ENCODE results near the gene ETS1. TPM values are rescaled to one million over a fixed set of nuclear protein-coding genes. Genes with fewer than 3 reads are reported as not detected.

Gene ETS1
- total RNA-seq, 1 experiment from 2014 or later, result 3.8 TPM

DNA sequence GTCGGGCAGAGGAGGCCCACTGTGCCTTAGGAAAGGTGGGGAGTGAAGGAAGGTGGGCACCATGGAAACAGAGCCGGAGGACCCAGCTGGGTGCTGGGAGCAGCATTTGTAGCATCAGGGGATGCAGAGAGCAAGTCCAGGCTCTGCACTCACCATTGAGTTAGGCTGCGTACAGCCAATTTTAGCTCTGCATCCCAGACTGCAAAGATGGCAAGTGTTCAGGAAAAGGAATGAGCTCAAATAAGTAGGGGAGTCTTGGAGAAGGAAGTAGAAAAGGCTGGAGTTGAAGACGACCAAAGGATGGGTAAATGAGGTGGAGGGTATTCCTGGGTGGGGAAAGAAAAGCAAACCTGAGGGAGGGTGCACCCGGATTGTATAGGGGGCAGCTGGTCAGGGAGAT is 31.6 kb upstream of the ETS1 start:
- DNase-seq (ENCODE audit: low spot score), result no peak

DNA sequence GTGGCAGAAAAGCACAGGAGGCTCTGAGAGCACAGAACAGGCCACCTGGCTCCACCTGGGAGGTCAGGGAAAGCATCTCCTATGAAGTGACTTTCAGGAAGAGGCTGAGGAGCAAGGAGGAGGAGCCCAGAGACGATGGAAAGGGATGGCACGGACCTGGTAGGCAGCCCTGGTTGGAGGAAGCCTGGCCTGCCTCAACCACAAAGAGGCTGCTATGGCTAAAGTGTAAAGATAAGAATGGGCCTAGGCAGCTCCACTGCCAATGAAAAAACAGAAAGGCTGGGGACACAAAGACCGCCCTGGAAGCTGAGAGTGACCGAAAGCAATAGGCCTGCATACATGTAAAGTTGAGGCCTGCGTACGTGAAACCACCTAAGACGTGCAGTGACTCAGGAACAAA is 31.2 kb upstream of the ETS1 start:
- no peak for DNase-seq (ENCODE audit: low spot score)

DNA sequence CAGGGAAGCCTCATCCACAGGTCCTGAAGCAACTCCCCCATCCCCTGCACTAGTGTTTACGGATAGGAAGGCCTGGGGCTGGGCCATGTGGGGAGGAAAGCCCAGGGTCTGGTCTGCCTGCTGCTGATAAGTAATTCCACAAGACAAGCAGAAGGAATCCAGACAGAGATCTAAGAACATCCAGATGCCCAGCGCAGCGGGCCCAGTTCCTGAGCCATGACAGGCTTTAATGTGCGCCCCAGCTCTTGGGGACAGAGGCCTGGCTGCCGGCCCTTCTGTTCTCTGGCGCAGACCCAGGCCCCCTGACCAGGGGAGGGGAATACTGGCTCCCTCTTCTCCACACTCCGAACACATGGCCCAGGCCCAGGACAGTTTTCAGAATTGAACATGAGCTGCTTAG is 28.8 kb upstream of the ETS1 start:
- DNase-seq (ENCODE audit: low spot score), result no peak

DNA sequence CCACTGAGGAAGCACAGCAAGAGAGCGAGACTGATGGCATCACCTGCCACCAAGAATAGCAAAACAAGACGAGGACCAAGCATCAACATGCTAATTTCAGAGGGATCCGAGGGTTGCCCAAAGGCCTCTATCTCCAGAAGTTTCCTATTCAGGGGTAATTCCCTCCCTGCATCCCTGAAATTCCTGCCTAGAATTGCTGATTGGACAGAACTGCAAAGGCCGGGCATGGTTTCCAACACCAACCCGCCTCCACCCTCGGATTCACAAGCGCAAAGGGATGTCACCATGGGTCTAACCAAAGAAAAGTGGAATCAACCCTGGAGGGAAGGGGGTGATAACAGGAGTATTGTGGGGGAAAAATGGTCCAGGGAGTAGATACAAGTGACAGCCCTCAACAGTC is 28.3 kb upstream of the ETS1 start:
- no peak for DNase-seq (ENCODE audit: low spot score)

DNA sequence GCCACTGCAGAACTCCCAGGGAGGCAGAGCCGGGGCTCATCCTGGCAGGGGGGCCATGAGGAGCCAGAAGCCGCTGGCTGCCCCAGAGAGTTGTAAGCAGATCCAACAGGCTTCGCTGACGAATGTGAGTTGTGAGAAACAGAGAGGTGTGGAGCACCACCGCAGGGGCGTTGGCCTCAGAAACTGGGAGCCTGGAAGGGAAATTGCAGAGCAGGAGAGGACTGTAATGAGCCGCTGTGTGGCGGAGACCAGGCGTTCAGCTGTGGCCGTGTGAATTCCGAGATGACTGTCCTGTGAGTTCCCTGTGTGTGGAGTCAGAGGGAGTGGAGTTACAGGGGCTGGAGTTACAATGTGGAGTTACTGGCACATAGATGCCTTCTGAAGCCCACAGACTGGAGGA is 27.7 kb upstream of the ETS1 start:
- DNase-seq (ENCODE audit: low spot score), result no peak

DNA sequence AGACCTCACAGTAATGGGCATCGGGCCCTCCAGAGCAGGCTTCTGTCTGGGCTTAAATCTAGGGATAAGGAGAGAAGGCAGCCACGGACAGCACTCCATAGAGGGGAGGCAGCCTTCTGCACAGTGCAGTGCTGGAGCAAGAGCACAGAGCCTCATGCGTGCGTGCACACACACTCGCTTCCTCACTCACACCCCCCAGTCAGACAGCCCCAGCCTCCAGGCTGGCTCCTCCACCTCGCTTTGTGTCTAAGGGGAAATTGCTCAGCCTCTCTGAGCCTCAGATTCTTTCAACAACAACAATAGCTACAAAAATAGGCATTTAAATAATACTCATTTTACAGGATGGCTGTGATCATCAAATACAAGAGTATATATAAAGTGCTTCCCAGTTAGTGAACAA is 26.7 kb upstream of the ETS1 start:
- DNase-seq (ENCODE audit: low spot score), result no peak

DNA sequence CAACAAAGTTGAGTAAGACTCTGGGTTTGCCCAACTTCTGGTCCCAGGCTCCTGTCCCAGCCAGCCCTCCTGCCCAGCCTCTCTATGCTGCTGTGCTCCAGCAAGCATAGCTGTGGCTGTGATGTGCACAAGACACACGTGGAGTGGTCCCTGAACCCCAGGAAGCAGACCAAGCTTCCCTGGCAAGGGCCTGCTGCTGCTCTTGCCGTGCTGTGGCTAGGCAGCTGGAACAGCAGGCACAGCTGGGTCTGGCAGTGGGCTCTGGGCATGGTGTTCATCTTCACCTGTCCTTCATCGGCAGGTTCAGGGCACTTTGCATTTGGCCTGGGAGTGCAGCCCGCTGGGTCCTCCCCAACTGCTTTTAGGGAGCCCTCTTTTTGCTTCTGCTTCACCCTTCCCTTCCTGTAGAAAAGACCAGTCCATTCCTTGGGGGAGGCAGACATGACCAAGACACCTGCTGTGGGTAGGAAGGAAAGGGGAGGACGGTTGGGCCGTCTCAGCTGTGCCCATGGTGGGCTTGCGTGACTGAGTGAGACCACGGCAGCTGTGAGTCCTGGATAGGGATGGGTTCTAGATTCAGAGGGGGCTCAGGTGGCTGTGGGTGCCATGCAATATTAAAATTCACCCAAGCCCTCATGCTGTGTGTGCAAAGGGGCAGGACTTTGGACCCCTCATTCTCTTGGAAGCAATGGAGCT is 26.1 kb upstream of the ETS1 start:
- DNase-seq (ENCODE audit: low spot score), result no peak

DNA sequence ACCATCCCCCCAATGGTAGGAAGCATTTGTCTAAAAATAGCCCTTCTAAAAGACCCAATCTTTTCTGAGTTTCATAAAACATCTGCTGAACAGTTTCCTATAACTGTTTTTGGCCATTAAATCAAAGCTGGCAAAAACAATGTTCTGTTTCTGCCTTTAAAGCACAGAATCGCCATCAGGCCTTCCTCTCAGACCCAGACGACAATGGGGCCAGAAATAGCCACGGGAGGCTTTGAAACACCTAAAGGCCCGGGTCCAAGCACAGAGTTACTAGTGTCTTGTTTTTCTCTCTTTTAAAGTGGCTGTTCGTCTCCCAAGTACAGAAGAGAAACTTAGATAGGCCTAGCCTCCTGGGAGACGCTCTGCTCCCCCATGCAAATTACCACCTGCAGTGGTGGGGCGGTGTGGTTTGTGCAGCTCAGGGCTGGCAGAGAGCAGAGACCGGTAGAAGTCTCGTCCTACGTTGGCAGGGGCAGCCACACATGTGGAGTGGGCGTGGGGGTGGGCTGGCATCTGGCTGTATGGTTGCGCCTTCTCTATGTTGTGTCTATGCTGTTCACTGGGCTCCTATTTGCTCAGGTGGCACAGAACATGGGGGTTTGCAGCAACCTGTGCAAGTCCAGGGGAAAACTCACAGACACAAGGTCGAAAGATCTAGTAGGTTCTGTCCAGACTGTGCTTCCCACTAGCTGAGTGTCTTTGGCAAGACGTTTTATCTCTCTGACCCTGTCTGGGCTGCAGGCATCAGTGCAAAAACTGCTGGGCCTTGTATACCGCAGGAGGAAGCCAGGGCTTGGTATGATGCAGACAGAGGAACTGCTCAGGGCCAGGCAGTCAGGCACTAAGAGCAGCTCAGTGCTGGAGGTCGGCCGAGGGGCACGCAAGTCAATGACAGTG is 23.6 kb upstream of the ETS1 start:
- DNase-seq (ENCODE audit: low spot score), result no peak

DNA sequence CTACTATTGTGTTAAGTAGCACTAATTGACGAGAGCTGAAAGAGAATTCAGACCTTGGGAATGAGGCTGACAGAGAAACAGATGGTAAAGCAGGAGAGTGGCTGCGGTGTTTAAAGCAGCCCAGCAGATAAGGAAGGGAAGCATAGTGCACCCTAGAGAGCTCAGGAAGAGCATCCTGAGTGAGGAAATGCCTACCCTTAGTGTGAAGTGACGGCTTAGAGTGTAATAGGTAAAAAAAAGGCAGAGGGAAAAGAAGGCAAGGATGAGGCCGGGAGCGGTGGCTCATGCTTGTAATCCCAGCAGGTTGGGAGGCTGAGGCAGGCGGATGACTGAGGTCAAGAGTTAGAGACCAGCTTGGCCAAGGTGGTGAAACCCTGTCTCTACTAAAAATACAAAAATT is 22.4 kb upstream of the ETS1 start:
- DNase-seq (ENCODE audit: low spot score), result no peak

DNA sequence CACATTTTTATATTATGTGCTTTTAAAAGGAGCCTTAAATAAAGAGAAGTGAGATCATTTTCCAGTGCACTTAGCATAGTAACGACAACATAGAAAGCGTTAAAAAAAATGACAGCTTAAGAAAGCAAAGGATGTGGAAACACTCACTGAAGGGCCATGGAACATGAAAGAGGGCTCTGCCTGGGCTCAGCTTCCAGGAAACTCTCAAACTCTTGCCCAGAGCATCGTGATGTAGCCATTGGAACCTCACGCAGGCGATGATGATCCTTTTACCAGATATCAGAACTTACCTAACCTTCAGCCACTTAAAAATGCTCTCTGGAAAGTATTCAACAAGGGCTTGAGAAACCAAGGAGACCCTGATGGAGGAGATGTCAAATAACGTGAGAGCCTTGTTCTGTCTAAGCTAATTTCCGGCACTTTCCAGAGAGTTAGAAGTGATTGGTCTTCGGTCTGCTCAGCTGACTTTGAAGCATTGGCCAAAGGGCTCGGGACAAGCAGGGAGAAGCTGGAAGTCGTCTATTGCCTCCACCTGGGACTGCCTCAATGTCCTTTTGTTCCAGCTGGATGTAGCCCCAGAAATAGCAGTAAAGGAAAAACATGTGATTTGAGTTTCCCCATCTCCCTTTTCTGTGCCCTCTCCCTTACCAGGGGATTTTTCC is 21.5 kb upstream of the ETS1 start:
- DNase-seq (ENCODE audit: low spot score), result no peak

DNA sequence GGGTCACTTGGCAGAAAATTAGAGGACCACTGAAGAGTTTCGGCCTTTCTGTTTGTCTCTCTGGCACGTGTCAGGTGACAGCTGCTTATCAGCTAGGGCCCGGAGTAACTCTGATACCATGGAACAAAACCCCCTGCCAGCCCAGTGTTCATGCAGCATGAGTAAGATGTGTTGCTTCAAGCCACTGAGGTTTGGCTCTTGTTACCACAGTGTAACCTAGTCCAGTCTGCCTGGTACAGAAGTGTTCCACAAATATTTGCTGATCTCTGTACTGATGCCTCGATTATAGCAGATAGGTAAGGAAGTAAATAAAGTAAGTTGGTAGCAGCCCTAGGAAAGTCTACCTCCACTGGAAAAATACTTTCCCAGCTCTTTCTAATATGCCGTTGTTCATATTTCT is 20.5 kb upstream of the ETS1 start:
- no peak for DNase-seq (ENCODE audit: low spot score)

DNA sequence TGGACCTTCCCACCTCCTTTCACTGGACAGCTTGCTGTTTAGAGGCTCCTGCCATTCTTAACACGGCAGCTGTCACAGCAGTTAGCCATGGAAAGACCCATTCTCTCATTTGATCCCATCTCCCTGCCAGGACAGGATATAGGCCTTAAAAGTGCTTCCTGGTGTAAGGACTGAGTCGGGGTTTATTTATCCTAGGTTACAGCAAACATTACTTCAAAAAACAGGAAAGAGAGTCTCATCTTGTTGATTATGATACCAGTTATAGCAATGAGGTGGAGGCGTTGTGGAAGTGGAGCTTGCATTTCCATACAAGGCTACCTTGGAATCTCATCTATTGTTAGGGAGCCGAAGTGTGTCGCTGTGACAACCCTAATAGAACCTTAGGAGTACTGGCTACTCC is 17.4 kb upstream of the ETS1 start:
- DNase-seq (ENCODE audit: low spot score), result no peak

DNA sequence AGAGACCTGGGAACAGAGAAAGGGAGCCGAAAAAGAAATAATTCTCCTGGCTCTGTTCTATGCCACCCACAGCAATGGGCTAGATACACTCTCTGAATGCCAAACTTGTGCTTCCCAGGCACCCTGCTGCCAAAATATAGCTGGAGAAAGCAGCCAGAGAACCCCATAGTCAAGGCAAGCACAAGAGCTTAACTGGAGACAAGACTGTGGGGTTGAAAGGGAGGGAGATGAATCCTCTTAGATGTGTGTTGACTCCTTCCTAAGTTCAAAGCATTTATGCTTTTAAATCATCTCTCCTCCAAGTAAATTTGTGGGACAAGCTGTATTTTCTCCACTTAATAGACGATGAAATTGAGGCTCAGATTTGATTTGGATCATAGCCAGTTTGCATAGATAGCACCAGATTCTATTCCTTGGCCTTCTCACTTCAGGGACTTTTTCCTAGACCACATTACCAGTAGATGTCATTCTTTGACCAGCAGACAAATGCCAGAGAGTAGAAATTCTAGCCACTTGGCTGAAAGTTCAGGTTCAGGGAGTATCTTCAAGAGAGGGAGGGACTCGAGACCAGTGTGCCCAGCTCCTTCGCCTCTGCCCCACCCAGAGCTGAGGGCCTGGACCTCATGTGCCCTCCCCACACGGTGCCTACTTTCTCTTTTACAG is 16.5 kb upstream of the ETS1 start:
- DNase-seq (ENCODE audit: low spot score), result no peak

DNA sequence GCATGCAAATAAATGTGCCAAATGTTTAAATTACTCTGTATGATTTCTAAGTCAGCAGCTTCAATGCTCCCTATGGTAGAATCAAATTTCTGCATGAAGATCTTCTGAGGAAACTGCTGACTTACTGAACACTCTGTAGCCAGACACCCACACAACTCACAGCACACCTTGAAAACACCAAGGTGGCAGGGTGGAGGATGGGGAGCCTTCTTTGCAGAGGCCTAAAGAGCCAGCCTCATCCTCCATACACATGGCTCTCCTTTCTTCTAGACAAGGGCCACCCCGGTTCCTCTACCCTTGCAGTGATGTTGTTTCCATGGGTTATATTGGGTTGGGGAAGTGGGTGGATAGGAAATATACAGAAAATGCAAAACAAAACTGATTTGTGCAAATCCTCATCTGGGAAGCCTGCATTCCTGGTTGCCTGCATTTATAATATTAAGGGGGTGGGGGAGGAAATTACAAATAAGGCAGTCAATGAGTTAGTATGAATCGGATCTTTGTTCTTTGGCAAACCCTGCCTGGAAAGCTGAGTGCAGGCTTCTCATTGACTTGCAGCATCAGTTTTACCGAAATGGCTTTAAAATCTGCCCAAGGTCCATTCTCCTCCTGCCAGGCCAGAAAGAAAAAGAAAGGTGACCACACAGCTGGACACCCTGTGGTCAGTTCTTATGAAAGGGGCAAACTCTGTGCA is 15.8 kb upstream of the ETS1 start:
- DNase-seq (ENCODE audit: low spot score), result no peak

DNA sequence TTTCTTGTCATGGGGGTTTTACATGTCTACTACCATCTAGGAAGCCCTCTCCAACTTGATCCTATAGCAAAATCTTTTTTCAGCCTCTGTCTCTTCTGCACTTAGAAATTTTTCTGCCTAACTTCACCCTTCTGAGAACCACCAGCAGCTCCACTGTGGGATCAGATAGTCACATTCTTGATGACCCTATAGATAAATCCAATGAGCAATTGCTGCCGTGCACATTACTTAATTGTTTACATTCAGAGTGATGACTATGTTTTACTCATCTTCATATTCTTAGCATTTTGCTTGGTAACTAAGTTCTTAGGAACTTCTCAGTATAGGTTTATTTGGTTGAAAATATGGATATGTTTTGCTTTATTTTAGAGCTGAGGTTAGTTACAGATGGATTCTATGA is 12.4 kb upstream of the ETS1 start:
- no peak for DNase-seq (ENCODE audit: low spot score)

DNA sequence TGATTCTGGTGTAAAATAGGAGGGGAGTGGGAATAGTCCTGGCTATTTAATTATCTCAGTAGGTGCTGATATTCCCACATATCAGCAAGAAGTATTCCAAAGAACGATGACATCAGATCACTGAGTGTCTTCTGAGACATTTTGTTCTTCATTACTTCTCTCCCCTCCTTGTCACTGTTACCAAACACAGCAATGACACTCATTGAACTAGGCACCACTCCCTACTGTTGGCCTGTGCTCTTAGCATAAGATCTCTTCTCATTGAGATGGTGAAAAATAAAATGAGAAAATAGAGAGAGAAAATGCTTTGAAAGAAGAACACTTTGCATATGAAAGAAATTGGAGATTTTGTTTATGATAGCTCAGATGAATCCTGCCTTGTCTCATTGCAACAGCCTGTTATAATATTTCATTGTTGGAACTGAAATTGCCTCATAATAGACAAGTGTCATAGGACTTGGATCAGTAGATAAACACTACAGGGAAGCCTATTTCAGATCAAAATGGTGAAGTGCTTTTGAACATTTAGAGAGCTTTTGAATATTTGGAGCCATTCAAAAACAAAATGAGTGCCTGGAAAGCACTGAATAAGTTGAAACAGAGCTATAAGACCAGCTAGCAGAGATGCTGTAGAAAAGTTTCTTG is 11.3 kb upstream of the ETS1 start:
- DNase-seq (ENCODE audit: low spot score), result no peak

DNA sequence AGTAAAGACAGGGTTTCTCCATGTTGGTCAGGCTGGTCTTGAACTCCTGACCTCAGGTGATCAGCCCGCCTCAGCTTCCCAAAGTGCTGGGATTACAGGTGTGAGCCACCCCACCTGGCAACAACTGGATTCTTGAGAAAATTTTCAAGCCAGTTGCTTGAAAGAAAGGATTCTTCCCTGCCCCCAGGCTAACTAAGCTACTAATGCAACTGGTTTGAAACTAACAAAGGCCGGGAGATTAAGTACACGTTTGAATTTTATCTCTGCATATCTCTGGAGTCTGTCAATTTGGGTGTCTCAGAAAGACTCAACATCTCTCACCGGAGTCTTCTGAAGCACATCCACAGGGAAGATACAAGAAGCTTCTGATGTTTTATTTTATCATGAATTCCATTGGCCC is 10.7 kb upstream of the ETS1 start:
- DNase-seq (ENCODE audit: low spot score), result no peak

DNA sequence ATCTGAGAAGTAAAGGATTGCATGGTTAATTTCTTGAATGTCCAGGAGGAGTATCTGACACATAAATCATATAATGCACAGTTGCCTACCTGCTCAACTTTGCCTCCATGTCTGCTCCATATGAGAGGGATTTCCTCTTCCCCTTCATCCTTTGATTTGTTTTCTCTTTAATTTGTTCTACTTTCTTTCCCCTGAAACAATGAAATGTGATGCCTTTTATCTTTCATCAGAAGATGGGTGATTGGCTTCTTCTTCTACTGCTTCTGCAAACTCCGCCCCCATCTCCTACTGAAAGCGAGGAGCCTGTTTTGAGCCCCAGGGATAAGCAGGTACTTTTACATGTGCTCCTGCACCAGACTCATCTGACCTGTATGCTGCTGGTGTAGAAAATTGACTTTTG is 9.9 kb upstream of the ETS1 start:
- DNase-seq (ENCODE audit: low spot score), result no peak

DNA sequence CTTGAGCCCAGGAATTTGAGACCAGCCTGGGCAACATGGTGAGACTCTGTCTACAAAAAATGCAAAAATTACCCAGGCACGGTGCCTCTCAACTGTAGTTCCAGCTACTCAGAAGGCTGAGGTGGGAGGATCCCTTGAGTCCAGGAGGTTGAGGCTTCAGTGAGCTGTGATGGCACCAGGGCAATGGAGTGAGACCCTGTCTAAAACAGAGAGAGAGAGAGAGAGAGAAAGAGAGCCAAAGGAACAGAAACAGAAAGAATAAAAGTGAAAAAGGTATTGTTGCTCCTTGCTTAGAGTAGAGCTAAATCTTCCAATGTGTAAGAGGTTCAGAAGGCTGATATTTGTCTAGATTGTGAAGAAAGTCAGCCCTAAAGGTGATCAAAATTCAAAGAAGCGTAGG is 8.9 kb upstream of the ETS1 start:
- DNase-seq (ENCODE audit: low spot score), result no peak

DNA sequence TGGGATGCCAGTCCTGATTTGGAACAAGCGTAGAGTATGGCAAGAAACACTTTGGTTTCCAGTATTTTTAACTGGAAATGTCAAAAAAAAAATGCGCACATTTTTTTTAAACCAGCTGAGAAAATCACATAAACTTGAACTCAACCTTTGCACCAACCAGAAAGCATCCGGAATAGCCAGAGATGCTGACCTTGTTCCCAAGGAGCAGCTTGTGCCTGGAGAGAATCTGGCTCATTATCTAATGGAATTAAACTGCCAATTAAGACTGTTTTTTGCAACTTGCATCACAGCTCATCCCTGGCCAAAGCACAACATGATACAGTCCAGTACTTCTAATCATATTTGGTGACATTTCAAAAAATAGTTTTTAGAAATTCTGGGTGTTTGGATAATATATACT is 8.4 kb upstream of the ETS1 start:
- no peak for DNase-seq (ENCODE audit: low spot score)

DNA sequence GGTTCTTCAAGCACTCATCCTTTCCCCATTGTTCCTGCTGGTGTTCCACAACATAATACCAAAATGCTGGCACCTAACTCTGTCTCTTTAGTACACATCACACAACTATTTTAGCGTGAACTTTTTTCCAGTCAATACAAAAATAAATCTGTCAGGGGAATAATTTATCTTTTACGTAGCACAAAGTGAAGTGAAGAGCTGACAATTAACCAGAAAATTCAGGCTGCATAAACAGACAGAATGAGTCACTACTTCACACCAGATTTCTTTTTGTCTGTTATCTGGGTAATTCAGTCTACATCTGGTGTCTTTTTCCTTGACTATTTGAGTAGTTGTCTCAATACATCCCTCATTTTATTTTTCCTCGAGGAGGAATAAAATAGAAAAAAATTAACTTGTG is 7.9 kb upstream of the ETS1 start:
- DNase-seq (ENCODE audit: low spot score), result no peak

Data from HT-29 (cell line).